HG02970 (cell line): Measurements from ENCODE around the gene LSM14B.
"Not testable (repeated sequence)": the region's sequence is repeated elsewhere in the genome, so short reads cannot be mapped to it uniquely, and the experiment has no call there.

Source experiments
- ATAC-seq: cut with Tn5 transposase; IDR thresholded peaks from one replicate; pipeline ENCODE4 v1.9.1; 2021; ENCODE audit warnings: mild to moderate bottlenecking, moderate library complexity, moderate number of reproducible peaks; ENCODE audit not compliant: unreplicated experiment, low FRiP score

LSM14B gene

GRCh38 chr20:62143957-62144825 lies 21.9 kb downstream of the LSM14B start:
- ATAC-seq = peak; percentile 4

- ATAC-seq = no peak
These were observed 23.4 kb downstream of the LSM14B start for GRCh38 chr20:62145688-62146018.

- ATAC-seq = no peak
These were observed 23.9 kb downstream of the LSM14B start for GRCh38 chr20:62146019-62146755.

- ATAC-seq = no peak
These were observed 24.9 kb downstream of the LSM14B start for GRCh38 chr20:62147125-62147524.

- no peak for ATAC-seq
These were observed 25.3 kb downstream of the LSM14B start for GRCh38 chr20:62147528-62147927.

GRCh38 chr20:62148383-62148782 lies 26.1 kb downstream of the LSM14B start:
- ATAC-seq = not testable (repeated sequence)

- no peak for ATAC-seq
These were observed 26.6 kb downstream of the LSM14B start for GRCh38 chr20:62148908-62149314.

GRCh38 chr20:62149532-62150309 lies 27.4 kb downstream of the LSM14B start:
- no peak for ATAC-seq

GRCh38 chr20:62150310-62150575 lies 28.0 kb downstream of the LSM14B start:
- no peak for ATAC-seq

GRCh38 chr20:62151225-62151624 lies 28.9 kb downstream of the LSM14B start:
- no peak for ATAC-seq

- no peak for ATAC-seq
These were observed 29.6 kb downstream of the LSM14B start for GRCh38 chr20:62151835-62152364.

GRCh38 chr20:62155428-62156253 lies 33.4 kb downstream of the LSM14B start:
- no peak for ATAC-seq

- no peak for ATAC-seq
These were observed 33.9 kb downstream of the LSM14B start for GRCh38 chr20:62156254-62156556.

GRCh38 chr20:62156592-62157386 lies 34.5 kb downstream of the LSM14B start:
- ATAC-seq = no peak

- no peak for ATAC-seq
These were observed 35.3 kb downstream of the LSM14B start for GRCh38 chr20:62157387-62158087.

- ATAC-seq = no peak
These were observed 35.8 kb downstream of the LSM14B start for GRCh38 chr20:62158088-62158400.

- no peak for ATAC-seq
These were observed 36.3 kb downstream of the LSM14B start for GRCh38 chr20:62158541-62158940.

- no peak for ATAC-seq
These were observed 36.8 kb downstream of the LSM14B start for GRCh38 chr20:62159052-62159451.

GRCh38 chr20:62159839-62160238 lies 37.6 kb downstream of the LSM14B start:
- ATAC-seq = no peak
